WTC11 (cell line): ENCODE results near the gene OGFOD2. TPM values are rescaled to one million over a fixed set of nuclear protein-coding genes. Genes with fewer than 3 reads are reported as not detected.

Experiments
- ATAC-seq: fragments of 200-7000 bp; cut with Tn5 transposase; 2 replicates; pipeline ENCODE4 v1.10.0; 2021; ENCODE audit warnings: mild to moderate bottlenecking, moderate library complexity
- CTCF ChIA-PET: fragments of 300-600 bp; sonication (Branson Sonifier 250); formaldehyde crosslinking; loops from one replicate; lab custom pipeline; 2021; ENCODE audit warnings: antibody characterized with exemption; lab: Charles Lee
- POLR2A ChIA-PET: fragments of 350-600 bp; sonication (Branson Sonifier 250); formaldehyde crosslinking; loops from one replicate; lab custom pipeline; 2021; ENCODE audit warnings: antibody characterized with exemption; lab: Charles Lee
- DNase-seq: peaks from one replicate; pipeline ENCODE4 v3.0.0; 2021; ENCODE audit warnings: low spot score
- H3K27ac Mint-ChIP-seq: 2 replicates; pipeline ENCODE4 v1.8.0; 2021; ENCODE audit warnings: mixed read lengths
- H3K27me3 Mint-ChIP-seq: 2 replicates; pipeline ENCODE4 v1.8.0; 2021; ENCODE audit warnings: low read depth, mild to moderate bottlenecking, moderate library complexity, mixed read lengths
- H3K36me3 Mint-ChIP-seq: 2 replicates; pipeline ENCODE4 v1.8.0; 2021; ENCODE audit warnings: mixed read lengths
- H3K4me1 Mint-ChIP-seq: 2 replicates; pipeline ENCODE4 v1.8.0; 2022; ENCODE audit warnings: mixed read lengths
- H3K4me3 Mint-ChIP-seq: 2 replicates; pipeline ENCODE4 v1.8.0; 2021; ENCODE audit warnings: mild to moderate bottlenecking, moderate library complexity, mixed read lengths
- H3K9me3 Mint-ChIP-seq: 2 replicates; pipeline ENCODE4 v1.8.0; 2021; ENCODE audit warnings: mixed read lengths
- ARID4B ChIP-seq: sonication (generic); formaldehyde crosslinking; IDR thresholded peaks from 2 replicates; pipeline ENCODE4 v1.8.0; 2023; ENCODE audit warnings: missing genetic modification reagents, mild to moderate bottlenecking, borderline replicate concordance
- CTCF ChIP-seq: fragments of 200-600 bp; IDR thresholded peaks from 2 replicates; pipeline ENCODE4 v1.8.0; 2022; ENCODE audit warnings: antibody characterized with exemption
- E2F5 ChIP-seq: sonication (generic); formaldehyde crosslinking; IDR thresholded peaks from 2 replicates; pipeline ENCODE4 v1.8.1; 2022; ENCODE audit warnings: mild to moderate bottlenecking, moderate library complexity, missing genetic modification reagents
- ELF4 ChIP-seq: sonication (generic); formaldehyde crosslinking; IDR thresholded peaks from 2 replicates; pipeline ENCODE4 v1.8.1; 2022; ENCODE audit warnings: low read depth, mild to moderate bottlenecking, moderate library complexity, missing genetic modification reagents
- GRHL2 ChIP-seq: fragments of 250-450 bp; sonication (Bioruptor Pico); IDR thresholded peaks from 2 replicates; pipeline ENCODE4 v1.8.0; 2022; ENCODE audit warnings: mild to moderate bottlenecking, moderate library complexity; ENCODE audit not compliant: insufficient replicate concordance, severe bottlenecking
- NR1H2 ChIP-seq: sonication (generic); formaldehyde crosslinking; IDR thresholded peaks from 2 replicates; pipeline ENCODE4 v1.9.0; 2021; ENCODE audit warnings: mild to moderate bottlenecking, moderate library complexity, missing genetic modification reagents
- TCF7 ChIP-seq: sonication (generic); formaldehyde crosslinking; IDR thresholded peaks from 2 replicates; pipeline ENCODE4 v1.8.0; 2022; ENCODE audit warnings: mild to moderate bottlenecking, low read depth, missing genetic modification reagents, moderate library complexity
- ZBTB43 ChIP-seq: sonication (generic); formaldehyde crosslinking; IDR thresholded peaks from 2 replicates; pipeline ENCODE4 v1.8.1; 2023; ENCODE audit warnings: mild to moderate bottlenecking, missing genetic modification reagents
- ZMAT4 ChIP-seq: fragments of 250-450 bp; sonication (Bioruptor Pico); IDR thresholded peaks from 2 replicates; pipeline ENCODE4 v1.9.0; 2021; ENCODE audit warnings: mild to moderate bottlenecking
- ZNF121 ChIP-seq: sonication (generic); formaldehyde crosslinking; IDR thresholded peaks from 2 replicates; pipeline ENCODE4 v1.8.0; 2023; ENCODE audit warnings: missing genetic modification reagents
- ZNF219 ChIP-seq: sonication (generic); formaldehyde crosslinking; IDR thresholded peaks from 2 replicates; pipeline ENCODE4 v1.8.0; 2023; ENCODE audit warnings: missing genetic modification reagents, mild to moderate bottlenecking, borderline replicate concordance
- ZSCAN18 ChIP-seq: fragments of 250-450 bp; sonication (Bioruptor Pico); IDR thresholded peaks from 2 replicates; pipeline ENCODE4 v2.1.2; 2022; ENCODE audit warnings: mild to moderate bottlenecking, moderate library complexity
- total RNA-seq: library from RNA; stranded (reverse); gene quantifications from 3 replicates; pipeline ENCODE4 v1.2.3, GENCODE V29; 2021

OGFOD2 gene
- total RNA-seq, 1 experiment from 2014 or later: 28.1 TPM

GRCh38 chr12:122951406-122951805 is 23.6 kb upstream of the OGFOD2 start (continued):
- TF ChIP-seq ZSCAN18 (no peak), E2F5 (CRISPR knock-in tag) (no peak), ARID4B (CRISPR knock-in tag) (no peak), ZMAT4 (CRISPR knock-in tag) (no peak), TCF7 (CRISPR knock-in tag) (no peak), ELF4 (CRISPR knock-in tag) (no peak), GRHL2 (CRISPR knock-in tag) (no peak), ZNF219 (CRISPR knock-in tag) (no peak), ZBTB43 (no peak)

- no peak overlapping the region for H3K27ac Mint-ChIP-seq
- no peaks in the 10 kb centered on the region for H3K9me3 Mint-ChIP-seq
- peak; percentile 75 for DNase-seq
- ChIA-PET POLR2A (no interaction called here), CTCF (interaction anchor here (0.5 to 7.1 kb wide), 13 partner anchors 37 to 314 kb away, joined by 3 to 67 read pairs (median 3); no protein-coding TSS in a partner anchor)
- H3K36me3 Mint-ChIP-seq: no peaks in the 10 kb centered on the region
- no peaks in the 10 kb centered on the region for H3K27me3 Mint-ChIP-seq
- H3K4me1 Mint-ChIP-seq: no peaks in the 10 kb centered on the region
- TF ChIP-seq NR1H2 (CRISPR knock-in tag) (no peak), ZNF121 (CRISPR knock-in tag) (peak; percentile 75; the same call in 1 of the 2 replicates), CTCF (peak; percentile 37; the same call in 1 of the 2 replicates)
- TF ChIP-seq, all 79 proteins: peak for 2
- peak; percentile 97 for ATAC-seq
- H3K4me3 Mint-ChIP-seq: no peak overlapping the region
Measured at GRCh38 chr12:122951979-122952892, 22.8 kb upstream of the OGFOD2 start.
